DND-41 (cell line): ENCODE measurements around the gene STMN1.

ENCODE experiments used
- ATAC-seq: fragments of 200-7000 bp; cut with Tn5 transposase; 3 replicates; pipeline ENCODE4 v1.9.1; 2021; ENCODE audit warnings: low read depth; ENCODE audit not compliant: insufficient read depth
- DNase-seq: peaks from one replicate; pipeline ENCODE4 v3.0.0-alpha.2; 2020
- H2AFZ ChIP-seq: 2 replicates; pipeline ENCODE4 v1.6.0; 2012; ENCODE audit warnings: low read depth, low read length
- H3K27ac ChIP-seq: 2 replicates; pipeline ENCODE4 v1.5.1; 2012; ENCODE audit warnings: low read length, inconsistent platforms
- H3K27me3 ChIP-seq: fragments of 200-600 bp; sonication (generic); 2 replicates; pipeline ENCODE4 v1.6.0; 2012; ENCODE audit warnings: low read length, mild to moderate bottlenecking, inconsistent platforms; ENCODE audit not compliant: insufficient read depth, poor library complexity
- H3K36me3 ChIP-seq: 2 replicates; pipeline ENCODE4 v1.5.1; 2012; ENCODE audit warnings: low read length, inconsistent platforms; ENCODE audit not compliant: insufficient read depth
- H3K4me1 ChIP-seq: 2 replicates; pipeline ENCODE4 v1.5.1; 2012; ENCODE audit warnings: mild to moderate bottlenecking, low read length; ENCODE audit not compliant: insufficient read depth
- H3K4me2 ChIP-seq: 2 replicates; pipeline ENCODE4 v1.6.0; 2012; ENCODE audit warnings: mild to moderate bottlenecking, moderate library complexity, low read length, inconsistent platforms; ENCODE audit not compliant: insufficient read depth
- H3K4me3 ChIP-seq, 2 experiments: fragments of 200-600 bp in 1 of 2; shearing (Covaris generic) in 1 of 2; 2 replicates each; pipeline ENCODE4 v1.5.1; 2012 to 2016; ENCODE audit warnings: inconsistent platforms in 2 of 2, low read length in 2 of 2, mild to moderate bottlenecking in 2 of 2, low read depth in 1 of 2, moderate library complexity in 1 of 2
- H3K79me2 ChIP-seq: 2 replicates; pipeline ENCODE4 v1.6.0; 2012; ENCODE audit warnings: low read length, inconsistent platforms; ENCODE audit not compliant: insufficient read depth
- H3K9ac ChIP-seq: 2 replicates; pipeline ENCODE4 v1.6.0; 2012; ENCODE audit warnings: low read depth, mild to moderate bottlenecking, inconsistent platforms, low read length, moderate library complexity
- H3K9me3 ChIP-seq: 2 replicates; pipeline ENCODE4 v1.5.1; 2012; ENCODE audit warnings: low read length, moderate library complexity, mild to moderate bottlenecking, inconsistent platforms; ENCODE audit not compliant: insufficient read depth, severe bottlenecking
- H4K20me1 ChIP-seq: 2 replicates; pipeline ENCODE4 v1.6.0; 2012; ENCODE audit warnings: low read length; ENCODE audit not compliant: insufficient read depth
- CTCF ChIP-seq: IDR thresholded peaks from 2 replicates; pipeline ENCODE4 v1.5.1; 2012; ENCODE audit warnings: borderline replicate concordance, low read length, moderate library complexity, mild to moderate bottlenecking; ENCODE audit not compliant: poor library complexity, severe bottlenecking; ENCODE audit errors: extremely low read depth
- EZH2 ChIP-seq: IDR thresholded peaks from 3 replicates; pipeline ENCODE4 v1.6.1; 2012; ENCODE audit warnings: borderline replicate concordance, low read depth, mild to moderate bottlenecking, moderate library complexity, low read length, inconsistent platforms; ENCODE audit not compliant: severe bottlenecking

Gene STMN1

GRCh38 chr1:25861316-25862286, 44.6 kb downstream of the STMN1 start:
- ATAC-seq (no peak), DNase-seq (no peak)
- TF ChIP-seq EZH2 (no peak), CTCF (no peak)
- Histone ChIP-seq H3K9ac (no peak overlapping the region), H3K4me1 (peaks cover 29% of the 10 kb centered on the region), H3K9me3 (no peaks in the 10 kb centered on the region), H4K20me1 (0 out of 2 replicates have a peak, but pooled peaks cover 3% of the 10 kb centered on the region), H3K79me2 (peaks cover 32% of the 10 kb centered on the region), H3K36me3 (no peaks in the 10 kb centered on the region), H3K4me2 (no peak overlapping the region), H2AFZ (no peak overlapping the region), H3K4me3 (no peak overlapping the region), H3K27ac (no peak overlapping the region), H3K27me3 (no peaks in the 10 kb centered on the region)

GRCh38 chr1:25858906-25859789, 47.1 kb downstream of the STMN1 start, which contains the start of gene AUNIP:
Gene AUNIP, minus strand, starts transcription at chr1:25859457. Its CDS starts 100 bp downstream, at chr1:25859357.
- TF ChIP-seq CTCF (no peak), EZH2 (no peak)
- Histone ChIP-seq H3K9me3 (no peaks in the 10 kb centered on the region), H3K9ac (peak within 1 kb of the TSS; percentile 87), H3K79me2 (peaks cover 56% of the 10 kb centered on the region), H3K4me3 (peak within 1 kb of the TSS; percentile 88 to 91), H3K4me2 (peak within 1 kb of the TSS; percentile 98), H4K20me1 (peaks cover 11% of the 10 kb centered on the region; the same call in 1 of the 2 replicates), H3K4me1 (peaks cover 29% of the 10 kb centered on the region), H2AFZ (peak within 1 kb of the TSS; percentile 99), H3K27ac (peak within 1 kb of the TSS; percentile 84), H3K27me3 (no peaks in the 10 kb centered on the region), H3K36me3 (no peaks in the 10 kb centered on the region)
- peak; percentile 89 for DNase-seq
- ATAC-seq, result peak; percentile 92

- peak overlapping the region; percentile 98 for H3K4me2 ChIP-seq
- peaks cover 14% of the 10 kb centered on the region; the same call in 1 of the 2 replicates for H4K20me1 ChIP-seq
- peak overlapping the region; percentile 88 to 91; a peak in 3 of 4 replicates for H3K4me3 ChIP-seq
- H3K9me3 ChIP-seq, result no peaks in the 10 kb centered on the region
- peaks cover 62% of the 10 kb centered on the region for H3K79me2 ChIP-seq
- H2AFZ ChIP-seq, result peak overlapping the region; percentile 99
- H3K9ac ChIP-seq, result peak overlapping the region; percentile 87
- H3K27ac ChIP-seq, result peak overlapping the region; percentile 84
- no peaks in the 10 kb centered on the region for H3K27me3 ChIP-seq
- TF ChIP-seq EZH2 (no peak), CTCF (no peak)
- peaks cover 29% of the 10 kb centered on the region for H3K4me1 ChIP-seq
- DNase-seq (no peak), ATAC-seq (no peak)
- H3K36me3 ChIP-seq, result no peaks in the 10 kb centered on the region
These were observed 47.7 kb downstream of the STMN1 start for GRCh38 chr1:25858494-25858893.
